ENCODE data around the gene FOSB. TPM values are rescaled to one million over a fixed set of nuclear protein-coding genes. Genes with fewer than 3 reads are reported as not detected.

Gene FOSB
- total RNA-seq, 2 experiments from 2014 or later = 36.0 to 43.9 TPM

DNA sequence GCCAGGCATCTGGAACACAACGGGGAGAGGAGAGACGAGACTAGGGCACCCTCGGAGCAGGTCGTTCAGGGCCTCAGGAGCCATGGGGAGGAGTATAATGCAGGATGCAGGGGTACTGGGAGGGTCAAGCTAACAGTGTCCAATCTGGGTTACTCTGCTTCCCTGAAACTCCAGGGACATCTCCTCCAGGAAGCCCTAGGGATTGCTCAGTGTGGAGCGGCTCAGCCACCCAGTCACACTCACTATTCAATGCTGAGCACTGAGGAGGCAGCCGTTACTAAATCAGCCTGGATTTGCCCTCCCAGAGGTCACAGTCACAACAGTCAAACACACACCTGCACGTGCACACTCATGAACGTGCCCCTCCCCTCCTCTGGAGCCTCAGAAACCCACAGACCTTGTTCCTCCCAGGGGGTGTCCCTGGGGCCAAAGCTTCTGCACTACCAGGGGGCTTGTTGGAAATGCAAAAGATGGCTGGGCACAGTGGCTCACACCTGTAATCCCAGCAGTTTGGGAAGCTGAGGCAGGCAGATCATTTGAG lies 6.9 kb upstream of the FOSB start:
- Mint-ChIP-seq H3K27ac (no peak overlapping the region), H3K36me3 (ENCODE audit: low read depth) (no peaks in the 10 kb centered on the region), H3K9me3 (no peaks in the 10 kb centered on the region), H3K27me3 (peaks cover 6% of the 10 kb centered on the region), H3K4me1 (peaks cover 7% of the 10 kb centered on the region), H3K4me3 (no peak overlapping the region)
- ChIA-PET CTCF (interaction anchor here (1.0 to 3.4 kb wide), 3 partner anchors 21 to 24 kb away, joined by 3 to 13 read pairs (median 3); no protein-coding TSS in a partner anchor), POLR2A (no interaction called here)
- no peak for DNase-seq

DNA sequence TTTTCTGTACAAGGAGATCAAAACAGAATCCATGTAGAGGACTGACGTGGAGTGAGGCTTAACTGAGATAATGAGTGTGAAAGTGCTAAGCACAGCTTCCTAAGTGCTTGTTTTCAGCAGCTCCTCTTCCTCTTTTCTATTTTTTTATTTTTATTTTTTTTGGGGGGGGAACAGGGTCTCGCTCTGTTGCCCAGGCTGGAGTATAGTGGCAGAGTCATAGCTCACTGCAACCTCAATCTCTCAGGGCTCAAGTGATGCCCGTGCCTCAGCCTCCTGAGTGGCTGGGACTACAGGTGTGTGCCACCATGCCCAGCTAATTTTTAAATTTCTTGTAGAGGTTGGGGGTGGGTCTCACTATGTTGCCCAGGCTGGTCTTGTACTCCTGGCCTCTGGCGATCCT lies 5.6 kb upstream of the FOSB start:
- DNase-seq = no peak
- H3K4me3 Mint-ChIP-seq = no peak overlapping the region
- CTCF ChIA-PET = interaction anchor here (0.8 to 3.4 kb wide), 5 partner anchors 17 to 180 kb away, joined by 3 to 13 read pairs (median 4); no protein-coding TSS in a partner anchor
- no peak overlapping the region for H3K27ac Mint-ChIP-seq
- H3K9me3 Mint-ChIP-seq = no peaks in the 10 kb centered on the region
- POLR2A ChIA-PET = no interaction called here
- H3K4me1 Mint-ChIP-seq = peaks cover 3% of the 10 kb centered on the region
- H3K27me3 Mint-ChIP-seq = peaks cover 8% of the 10 kb centered on the region
- H3K36me3 Mint-ChIP-seq (ENCODE audit: low read depth) = no peaks in the 10 kb centered on the region

DNA sequence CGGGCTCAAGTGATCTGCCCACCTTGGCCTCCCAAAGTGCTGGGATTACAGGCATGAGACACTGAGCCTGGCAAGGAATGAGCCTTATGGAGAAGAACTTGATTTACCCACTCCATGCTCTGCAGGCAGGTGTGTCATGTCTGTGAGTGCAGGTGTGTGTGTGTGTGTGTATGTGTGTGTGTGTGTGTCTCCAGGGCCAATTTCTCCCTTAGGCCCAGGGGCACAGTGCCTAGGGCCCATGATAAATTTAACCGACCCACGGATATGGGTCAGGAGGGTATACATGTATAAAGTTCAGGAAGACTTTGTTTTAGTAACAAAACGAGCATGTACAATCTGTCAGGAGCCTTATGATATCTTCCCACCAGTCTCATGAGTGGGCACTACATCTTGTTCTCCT lies 4.6 kb upstream of the FOSB start:
- DNase-seq = no peak
- Mint-ChIP-seq H3K27ac (no peak overlapping the region), H3K36me3 (ENCODE audit: low read depth) (no peaks in the 10 kb centered on the region), H3K27me3 (peaks cover 8% of the 10 kb centered on the region), H3K4me3 (no peak overlapping the region), H3K4me1 (peaks cover 8% of the 10 kb centered on the region), H3K9me3 (no peaks in the 10 kb centered on the region)
- POLR2A ChIA-PET = no interaction called here
- CTCF ChIA-PET = interaction anchor here (0.6 to 3.4 kb wide), 3 partner anchors 15 to 24 kb away, joined by 3 to 13 read pairs (median 12); no protein-coding TSS in a partner anchor

DNA sequence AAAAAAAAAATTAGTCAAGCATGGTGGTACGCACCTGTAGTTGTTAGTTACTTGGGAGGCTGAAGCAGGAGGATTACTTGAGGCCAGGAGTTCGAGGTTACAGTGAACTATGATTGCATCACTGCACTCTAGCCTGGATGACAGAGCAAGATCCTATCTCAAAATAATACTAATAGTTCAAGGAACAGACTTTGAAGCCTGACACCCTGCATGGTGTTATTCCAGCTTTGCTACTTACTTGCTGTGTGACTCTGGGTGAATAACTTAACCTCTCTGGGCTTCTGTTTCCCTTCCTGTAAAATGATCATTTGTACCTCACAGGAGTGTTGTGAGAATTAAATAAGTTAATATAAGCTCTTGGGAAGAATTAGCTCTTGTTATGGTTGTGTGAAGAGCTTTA lies 3.5 kb upstream of the FOSB start:
- DNase-seq = no peak
- Mint-ChIP-seq H3K4me1 (peaks cover 13% of the 10 kb centered on the region), H3K27me3 (peaks cover 8% of the 10 kb centered on the region), H3K9me3 (no peaks in the 10 kb centered on the region), H3K27ac (no peak overlapping the region), H3K4me3 (no peak overlapping the region), H3K36me3 (ENCODE audit: low read depth) (no peaks in the 10 kb centered on the region)
- ChIA-PET POLR2A (no interaction called here), CTCF (interaction anchor here (2.5 kb wide), 1 partner anchor 25 kb away, joined by 12 read pairs; no protein-coding TSS in a partner anchor)

DNA sequence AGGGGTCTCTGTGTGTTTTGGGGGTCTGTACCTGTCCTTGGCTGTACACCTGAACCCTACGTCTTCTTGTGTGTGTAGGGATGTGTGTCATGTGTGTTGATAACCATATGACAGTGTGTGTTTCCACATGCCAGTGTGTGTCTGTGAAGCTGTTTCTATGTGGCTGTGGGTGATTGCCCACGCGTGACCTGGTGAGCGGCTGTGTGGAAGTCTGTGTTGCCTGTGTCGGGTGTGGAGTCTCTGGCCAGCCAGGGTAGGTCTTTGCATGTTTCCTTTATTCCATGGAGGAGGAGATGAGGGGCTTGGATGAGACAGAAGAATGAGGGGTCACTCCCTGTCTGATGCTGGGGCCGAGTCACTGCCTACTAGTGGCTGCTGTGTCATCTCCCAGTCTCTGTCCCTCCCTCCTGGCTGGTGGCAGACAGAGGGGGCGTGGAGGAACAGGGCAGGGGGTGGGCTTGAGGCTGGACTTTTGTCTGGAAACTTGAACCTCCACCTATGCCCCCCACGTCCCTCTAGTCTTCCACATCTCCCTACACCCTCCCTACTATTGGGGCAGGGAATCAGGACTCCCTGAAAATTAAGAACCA lies 2.8 kb upstream of the FOSB start:
- Mint-ChIP-seq H3K9me3 (no peaks in the 10 kb centered on the region), H3K4me1 (peaks cover 20% of the 10 kb centered on the region), H3K27me3 (peaks cover 8% of the 10 kb centered on the region), H3K4me3 (no peak overlapping the region), H3K36me3 (ENCODE audit: low read depth) (no peaks in the 10 kb centered on the region), H3K27ac (no peak overlapping the region)
- ChIA-PET POLR2A (no interaction called here), CTCF (interaction anchor here (2.5 kb wide), 1 partner anchor 26 kb away, joined by 12 read pairs; no protein-coding TSS in a partner anchor)
- DNase-seq = no peak

DNA sequence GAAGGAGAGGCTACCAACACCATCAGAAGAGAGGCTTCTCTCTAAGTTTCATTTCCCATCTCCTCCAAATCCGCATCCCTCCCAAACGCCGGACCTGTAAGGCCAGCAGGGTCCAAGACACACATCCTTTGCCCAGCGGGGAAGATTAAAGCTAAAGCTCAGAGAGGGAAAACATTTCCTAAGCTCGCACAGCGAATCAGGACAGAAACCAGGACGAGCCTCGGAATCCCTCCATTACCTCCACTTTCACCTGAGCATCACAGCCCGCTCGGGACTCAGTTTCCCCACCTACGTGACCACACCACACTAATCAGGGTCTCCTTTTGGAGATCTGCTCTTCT lies 711 bp upstream of the FOSB start:
- H3K4me1 Mint-ChIP-seq = peaks cover 29% of the 10 kb centered on the region
- DNase-seq = no peak
- POLR2A ChIA-PET = interaction anchor here (0.6 kb wide), 1 partner anchor 27 kb away, joined by 3 read pairs; no protein-coding TSS in a partner anchor
- H3K36me3 Mint-ChIP-seq (ENCODE audit: low read depth) = no peaks in the 10 kb centered on the region
- peak overlapping the region; percentile 89 for H3K4me3 Mint-ChIP-seq
- peak overlapping the region; percentile 43 for H3K27ac Mint-ChIP-seq
- H3K27me3 Mint-ChIP-seq = peaks cover 18% of the 10 kb centered on the region
- no peaks in the 10 kb centered on the region for H3K9me3 Mint-ChIP-seq
- CTCF ChIA-PET = interaction anchor here (0.5 to 16.9 kb wide), 7 partner anchors 10 to 57 kb away, joined by 3 to 310 read pairs (median 8); no protein-coding TSS in a partner anchor

DNA sequence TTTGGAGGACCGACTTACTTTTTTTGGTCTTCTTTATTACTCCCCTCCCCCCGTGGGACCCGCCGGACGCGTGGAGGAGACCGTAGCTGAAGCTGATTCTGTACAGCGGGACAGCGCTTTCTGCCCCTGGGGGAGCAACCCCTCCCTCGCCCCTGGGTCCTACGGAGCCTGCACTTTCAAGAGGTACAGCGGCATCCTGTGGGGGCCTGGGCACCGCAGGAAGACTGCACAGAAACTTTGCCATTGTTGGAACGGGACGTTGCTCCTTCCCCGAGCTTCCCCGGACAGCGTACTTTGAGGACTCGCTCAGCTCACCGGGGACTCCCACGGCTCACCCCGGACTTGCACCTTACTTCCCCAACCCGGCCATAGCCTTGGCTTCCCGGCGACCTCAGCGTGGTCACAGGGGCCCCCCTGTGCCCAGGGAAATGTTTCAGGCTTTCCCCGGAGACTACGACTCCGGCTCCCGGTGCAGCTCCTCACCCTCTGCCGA lies 409 bp downstream of the FOSB start:
- peaks cover 27% of the 10 kb centered on the region for H3K27me3 Mint-ChIP-seq
- H3K36me3 Mint-ChIP-seq (ENCODE audit: low read depth) = no peaks in the 10 kb centered on the region
- DNase-seq = peak; percentile 65
- ChIA-PET CTCF (interaction anchor here (0.6 to 16.9 kb wide), 10 partner anchors 10 to 1318 kb away, joined by 3 to 310 read pairs (median 4); no protein-coding TSS in a partner anchor), POLR2A (no interaction called here)
- no peaks in the 10 kb centered on the region for H3K9me3 Mint-ChIP-seq
- H3K4me1 Mint-ChIP-seq = peaks cover 35% of the 10 kb centered on the region
- peak overlapping the region; percentile 95 for H3K27ac Mint-ChIP-seq
- peak overlapping the region; percentile 89 for H3K4me3 Mint-ChIP-seq

DNA sequence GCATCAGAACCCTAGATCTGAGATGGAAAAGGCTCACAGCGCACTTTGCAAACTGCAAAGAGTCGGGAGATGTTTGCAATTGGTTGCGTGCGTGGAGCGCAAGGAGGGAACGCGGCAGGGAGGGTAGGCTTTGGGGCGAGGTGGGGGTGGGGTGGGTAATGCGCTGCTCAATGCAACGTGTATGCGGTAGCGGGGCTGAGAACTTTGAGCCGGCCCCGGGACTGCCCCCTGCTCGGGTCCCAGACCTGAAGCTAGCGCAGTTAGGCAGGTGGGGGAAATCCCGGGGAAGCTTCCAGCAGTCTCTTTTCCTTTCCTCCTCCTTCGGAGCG lies 971 bp downstream of the FOSB start:
- DNase-seq = no peak
- no peaks in the 10 kb centered on the region for H3K9me3 Mint-ChIP-seq
- ChIA-PET POLR2A (no interaction called here), CTCF (interaction anchor here (0.6 to 16.9 kb wide), 9 partner anchors 9 to 1318 kb away, joined by 3 to 310 read pairs (median 6); partner anchors contain the start of gene PPP1R13L)
- no peaks in the 10 kb centered on the region for H3K36me3 Mint-ChIP-seq (ENCODE audit: low read depth)
- peak overlapping the region; percentile 89 for H3K4me3 Mint-ChIP-seq
- peaks cover 32% of the 10 kb centered on the region for H3K27me3 Mint-ChIP-seq
- H3K4me1 Mint-ChIP-seq = peaks cover 35% of the 10 kb centered on the region
- peak overlapping the region; percentile 95 for H3K27ac Mint-ChIP-seq

DNA sequence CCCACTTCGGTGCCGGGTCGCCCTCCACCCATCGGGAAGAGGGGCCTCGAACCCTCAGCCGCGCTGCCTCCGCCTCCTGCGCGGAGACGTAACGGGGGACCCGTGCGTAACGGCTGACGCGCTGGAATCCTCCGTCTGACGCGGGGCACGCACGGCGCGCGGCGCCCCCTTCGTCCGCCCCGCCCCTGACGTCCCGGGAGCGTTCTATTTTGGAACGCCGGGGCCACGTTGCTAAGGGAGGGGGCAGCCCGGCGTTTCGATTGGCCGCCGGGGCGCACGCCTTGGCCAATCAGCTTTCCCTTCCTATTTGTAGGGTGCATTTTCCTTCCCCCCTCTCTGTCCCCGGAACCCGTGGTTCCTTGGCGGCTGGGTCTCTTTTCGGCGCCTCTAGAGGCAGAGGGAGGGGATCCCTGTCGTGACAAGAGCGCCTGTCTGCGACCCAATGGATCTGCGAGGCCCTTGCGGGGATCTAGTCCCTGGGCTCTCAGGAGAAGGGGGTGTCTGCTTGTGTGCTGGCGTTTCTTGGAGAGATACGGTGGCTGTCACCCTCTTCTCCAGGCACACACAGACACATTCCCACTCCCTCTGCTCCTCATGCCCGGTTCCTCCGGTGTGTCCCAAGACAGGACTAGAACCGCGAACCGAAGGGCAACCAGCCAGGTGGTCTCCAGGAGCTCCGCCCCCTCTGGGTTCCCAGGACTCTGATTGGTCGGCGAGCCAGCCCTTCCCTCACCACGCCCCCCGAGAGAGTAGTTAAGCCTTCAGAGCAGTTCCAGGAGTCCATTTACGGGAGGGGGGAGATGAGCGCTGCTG lies 1.5 kb downstream of the FOSB start:
- Mint-ChIP-seq H3K36me3 (ENCODE audit: low read depth) (no peaks in the 10 kb centered on the region), H3K27ac (peak overlapping the region; percentile 95), H3K4me3 (peak overlapping the region; percentile 89), H3K27me3 (peaks cover 36% of the 10 kb centered on the region), H3K9me3 (no peaks in the 10 kb centered on the region), H3K4me1 (peaks cover 35% of the 10 kb centered on the region)
- ChIA-PET CTCF (interaction anchor here (0.6 to 16.9 kb wide), 9 partner anchors 9 to 208 kb away, joined by 3 to 310 read pairs (median 6); partner anchors contain the start of gene PPP1R13L), POLR2A (no interaction called here)
- DNase-seq = peak; percentile 94

DNA sequence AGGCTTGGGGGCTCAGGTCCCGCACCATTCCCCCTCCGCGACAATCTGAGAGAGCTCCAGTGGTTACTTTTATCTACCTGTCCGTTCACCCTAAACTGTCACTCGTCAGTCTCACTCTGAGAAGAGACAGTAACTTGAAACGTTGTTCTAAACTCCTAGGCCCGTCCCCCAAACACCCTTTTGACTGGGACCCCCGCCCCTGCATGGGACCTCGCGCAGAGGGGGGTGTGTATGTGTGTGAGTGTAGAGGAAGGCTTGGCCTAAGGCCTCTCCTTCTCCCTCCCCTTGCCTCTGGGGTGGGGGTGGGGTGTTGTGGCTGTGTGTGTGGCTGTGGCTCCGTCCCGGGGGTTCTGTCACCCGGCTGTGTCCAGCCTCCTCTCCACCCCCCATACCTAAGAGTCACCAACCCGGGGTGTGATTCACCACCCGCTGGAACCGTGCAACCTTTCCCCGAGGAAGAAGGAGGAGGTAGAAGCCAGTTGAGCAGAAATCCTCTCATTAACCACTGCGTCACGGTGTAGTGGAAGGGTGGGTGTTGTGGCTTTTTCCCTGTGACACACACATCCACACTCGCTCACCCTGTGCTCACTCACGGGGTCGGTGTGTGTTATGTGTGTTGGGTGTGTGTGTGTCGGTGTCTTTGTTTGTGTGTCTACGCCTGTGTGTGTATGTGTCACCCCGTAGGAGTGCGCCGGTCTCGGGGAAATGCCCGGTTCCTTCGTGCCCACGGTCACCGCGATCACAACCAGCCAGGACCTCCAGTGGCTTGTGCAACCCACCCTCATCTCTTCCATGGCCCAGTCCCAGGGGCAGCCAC lies 2.4 kb downstream of the FOSB start:
- Mint-ChIP-seq H3K4me3 (peak overlapping the region; percentile 89), H3K27ac (peak overlapping the region; percentile 95), H3K27me3 (peaks cover 38% of the 10 kb centered on the region), H3K9me3 (no peaks in the 10 kb centered on the region), H3K36me3 (ENCODE audit: low read depth) (no peaks in the 10 kb centered on the region), H3K4me1 (peaks cover 42% of the 10 kb centered on the region)
- POLR2A ChIA-PET = no interaction called here
- peak; percentile 54 for DNase-seq
- CTCF ChIA-PET = interaction anchor here (1.4 to 16.9 kb wide), 6 partner anchors 8 to 66 kb away, joined by 5 to 310 read pairs (median 16); partner anchors contain the start of gene PPP1R13L

DNA sequence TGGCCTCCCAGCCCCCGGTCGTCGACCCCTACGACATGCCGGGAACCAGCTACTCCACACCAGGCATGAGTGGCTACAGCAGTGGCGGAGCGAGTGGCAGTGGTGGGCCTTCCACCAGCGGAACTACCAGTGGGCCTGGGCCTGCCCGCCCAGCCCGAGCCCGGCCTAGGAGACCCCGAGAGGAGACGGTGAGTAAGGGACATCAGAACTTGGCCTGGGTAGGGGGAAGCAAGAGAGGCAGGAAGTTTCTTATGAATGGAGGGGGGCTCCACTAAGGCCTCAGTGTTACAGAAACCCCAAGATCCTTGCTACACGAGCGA lies 2.9 kb downstream of the FOSB start:
- no peak overlapping the region for H3K4me3 Mint-ChIP-seq
- H3K27ac Mint-ChIP-seq = no peak overlapping the region
- H3K27me3 Mint-ChIP-seq = peaks cover 42% of the 10 kb centered on the region
- CTCF ChIA-PET = interaction anchor here (6.3 to 16.9 kb wide), 2 partner anchors 15 to 31 kb away, joined by 48 to 310 read pairs; no protein-coding TSS in a partner anchor
- H3K36me3 Mint-ChIP-seq (ENCODE audit: low read depth) = no peaks in the 10 kb centered on the region
- H3K4me1 Mint-ChIP-seq = peaks cover 46% of the 10 kb centered on the region
- no peaks in the 10 kb centered on the region for H3K9me3 Mint-ChIP-seq
- POLR2A ChIA-PET = no interaction called here
- no peak for DNase-seq

Data from activated CD4-positive, alpha-beta T cell treated with anti-CD3 and anti-CD28 coated beads, Interleukin-2, amount 10 ng/mL, durations not matched to agents 7 days and 5 days (primary cell).